ENCODE measurements around the gene ISYNA1. TPM values are rescaled to one million over a fixed set of nuclear protein-coding genes. Genes with fewer than 3 reads are reported as not detected.

The ISYNA1 gene
- total and polyA plus RNA-seq, 2 of the 8 experiments (the other 6 are each of a cell fraction or from before 2014, with no cell fraction given), result 207 to 264 TPM

DNA sequence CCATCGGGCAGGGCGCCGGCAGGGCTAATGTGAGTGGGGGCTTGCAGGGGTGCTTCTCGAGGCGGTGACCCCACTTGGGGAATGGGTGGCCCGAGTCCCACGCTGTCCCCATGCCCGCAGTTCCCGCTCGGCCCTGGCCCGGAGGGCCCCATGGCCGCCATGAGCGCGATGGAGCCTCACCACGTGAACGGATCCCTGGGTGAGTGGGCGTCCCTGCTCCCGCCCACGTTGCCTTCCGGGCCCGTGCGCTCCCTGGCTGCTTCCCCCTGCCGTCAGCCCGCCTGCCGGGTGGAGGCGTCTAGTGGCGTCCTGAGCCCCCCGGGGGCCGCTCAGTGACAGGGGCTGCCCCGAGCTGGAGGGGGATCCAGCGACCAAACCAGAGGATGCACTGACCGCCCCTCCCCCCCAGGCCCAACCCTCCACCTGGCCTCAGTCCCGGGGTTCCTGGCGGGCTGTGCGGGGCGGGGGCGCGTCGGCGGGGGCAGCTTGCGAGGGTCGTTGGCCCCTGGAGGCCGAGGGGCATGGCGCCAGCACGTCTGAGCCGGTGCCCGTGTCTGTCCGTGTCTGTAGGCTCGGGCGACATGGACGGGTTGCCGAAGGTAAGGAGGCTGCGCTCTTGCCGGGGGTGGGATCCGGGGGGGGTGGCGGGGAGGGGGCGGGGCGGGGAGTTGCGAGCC is 4.8 kb downstream of the ISYNA1 start:
- ChIA-PET POLR2A (ENCODE audit: partially characterized antibody) (interaction anchor here (1.0 to 6.7 kb wide), 7 partner anchors 7 to 36 kb away, joined by 4 to 65 read pairs (median 7); partner anchors contain the start of gene SSBP4), CTCF (ENCODE audit: partially characterized antibody) (interaction anchor here (0.7 to 2.2 kb wide), 3 partner anchors 11 to 18 kb away, joined by 3 to 6 read pairs (median 3); no protein-coding TSS in a partner anchor)
- Histone ChIP-seq H3K4ac (replicated peaks; ENCODE audit: insufficient read length, low read depth, low read length) (peak overlapping the region; percentile 100), H4K20me1 (replicated peaks in 1 of 2; ENCODE audit: control insufficient read depth in 1 of 2, insufficient read depth in 2 of 2, low read length in 2 of 2) (peaks cover 0 to 15% of the 10 kb centered on the region in 2 experiments), H3K9me3 (ENCODE audit: insufficient read depth in 2 of 2, low read depth in 1 of 2, low read length in 1 of 2) (no peaks in the 10 kb centered on the region), H2AK5ac (ENCODE audit: low read depth, low read length) (0 out of 2 replicates have a peak overlapping the region, but pooled peaks have one; percentile 65), H3K79me2 (ENCODE audit: control insufficient read depth in 1 of 2, insufficient read depth in 2 of 2, low read length in 2 of 2) (no peaks in the 10 kb centered on the region), H3K18ac (ENCODE audit: extremely low read depth, low read length) (peak overlapping the region; percentile 95), H2BK20ac (ENCODE audit: low read length) (peak overlapping the region; percentile 86; the same call in 1 of the 2 replicates), H2BK5ac (ENCODE audit: low read depth, low read length) (peak overlapping the region; percentile 93; the same call in 1 of the 2 replicates), H2BK120ac (replicated peaks; ENCODE audit: low read depth, low read length) (no peak overlapping the region), H3K27me3 (replicated peaks in 1 of 4; ENCODE audit: control insufficient read depth in 3 of 4, extremely low read depth in 1 of 4, insufficient read depth in 3 of 4, low read length in 3 of 4) (no peaks in the 10 kb centered on the region; a peak in 1 of 7 replicates), H3K23me2 (ENCODE audit: low read depth, low read length) (peaks cover 16% of the 10 kb centered on the region; the same call in 1 of the 2 replicates), H3K23ac (ENCODE audit: insufficient read length) (no peak overlapping the region), H3K36me3 (ENCODE audit: control insufficient read depth in 2 of 4, insufficient read depth in 4 of 4, low read length in 3 of 4) (peaks cover 2 to 13% (median 7%) of the 10 kb centered on the region in 4 experiments; a peak in 4 of 8 replicates), H3K4me2 (ENCODE audit: insufficient read depth in 1 of 2, low read depth in 2 of 2, low read length in 2 of 2) (peak overlapping the region; percentile 51 to 87), H3K79me1 (ENCODE audit: low read depth, low read length) (no peaks in the 10 kb centered on the region; the same call in 1 of the 2 replicates), H2BK12ac (ENCODE audit: low read depth, low read length) (peak overlapping the region; percentile 63; the same call in 1 of the 2 replicates), H3K4me3 (ENCODE audit: extremely low read depth in 1 of 4, insufficient read depth in 2 of 4, low read depth in 3 of 4, low read length in 4 of 4) (peak overlapping the region; percentile 16 to 68 (median 42)), H4K5ac (ENCODE audit: insufficient read length, low read depth, low read length) (peak overlapping the region; percentile 70), H4K8ac (ENCODE audit: extremely low read depth, insufficient read depth, low read length) (no peak overlapping the region; the same call in 1 of the 2 replicates), H4K91ac (replicated peaks; ENCODE audit: insufficient read length, low read length) (peak overlapping the region; percentile 97), H2AFZ (ENCODE audit: low read length) (no peak overlapping the region; the same call in 1 of the 2 replicates), H3K4me1 (replicated peaks in 1 of 4; ENCODE audit: control insufficient read depth in 3 of 4, insufficient read depth in 4 of 4, low read length in 3 of 4) (peaks cover 0 to 50% (median 28%) of the 10 kb centered on the region in 4 experiments; a peak in 6 of 7 replicates), H3K14ac (ENCODE audit: insufficient read length) (no peak overlapping the region), H3K56ac (replicated peaks; ENCODE audit: insufficient read length, low read depth, low read length) (peak overlapping the region; percentile 52), H2BK15ac (ENCODE audit: low read length) (peak overlapping the region; percentile 72; the same call in 1 of the 2 replicates), H3K27ac (ENCODE audit: low read depth, low read length) (0 out of 2 replicates have a peak overlapping the region, but pooled peaks have one; percentile 66), H3K9ac (replicated peaks in 1 of 4; ENCODE audit: extremely low read depth in 1 of 4, low read depth in 3 of 4, low read length in 3 of 4) (peak overlapping the region in 2 of 4 experiments; percentile 45 to 59; a peak in 4 of 7 replicates)
- 24% methylated on average over 25 of the region's 59 CpGs; no CpG with 5 or more reads in 1 of the 2 experiments for WGBS, 2 experiments (ENCODE audit: extremely low coverage in 1 of 2, insufficient coverage in 1 of 2, insufficient read length in 1 of 2, insufficient replicate concordance in 2 of 2, low coverage in 1 of 2, low lambda C conversion rate in 2 of 2, missing lambda C conversion rate in 1 of 2)
- no peak for FAIRE-seq
- peak in 1 of 2 experiments; percentile 73 for DNase-seq (ENCODE audit: low read depth in 1 of 2, low spot score in 2 of 2)
- TF ChIP-seq ASH2L (IDR thresholded peaks at IDR 0.05; ENCODE audit: low read length) (peak; percentile 23), CBX5 (IDR thresholded peaks at IDR 0.05; ENCODE audit: low read depth, low read length) (no peak), BACH1 (IDR thresholded peaks at IDR 0.05; ENCODE audit: low read length) (0 out of 2 replicates have a peak, but pooled peaks have one; percentile 18), SUZ12 (IDR thresholded peaks at IDR 0.05; ENCODE audit: low read length) (no peak), PHF8 (conservative IDR thresholded peaks at IDR 0.05; ENCODE audit: low read depth, low read length) (0 out of 2 replicates have a peak, but pooled peaks have one; percentile 21), ZNF274 (IDR thresholded peaks at IDR 0.05; ENCODE audit: borderline replicate concordance, extremely low read depth, low read length) (no peak)
- TF ChIP-seq, protein P1, sequence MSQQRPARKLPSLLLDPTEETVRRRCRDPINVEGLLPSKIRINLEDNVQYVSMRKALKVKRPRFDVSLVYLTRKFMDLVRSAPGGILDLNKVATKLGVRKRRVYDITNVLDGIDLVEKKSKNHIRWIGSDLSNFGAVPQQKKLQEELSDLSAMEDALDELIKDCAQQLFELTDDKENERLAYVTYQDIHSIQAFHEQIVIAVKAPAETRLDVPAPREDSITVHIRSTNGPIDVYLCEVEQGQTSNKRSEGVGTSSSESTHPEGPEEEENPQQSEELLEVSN (IDR thresholded peaks at IDR 0.05), result peak; percentile 61
- TF ChIP-seq, protein P2, sequence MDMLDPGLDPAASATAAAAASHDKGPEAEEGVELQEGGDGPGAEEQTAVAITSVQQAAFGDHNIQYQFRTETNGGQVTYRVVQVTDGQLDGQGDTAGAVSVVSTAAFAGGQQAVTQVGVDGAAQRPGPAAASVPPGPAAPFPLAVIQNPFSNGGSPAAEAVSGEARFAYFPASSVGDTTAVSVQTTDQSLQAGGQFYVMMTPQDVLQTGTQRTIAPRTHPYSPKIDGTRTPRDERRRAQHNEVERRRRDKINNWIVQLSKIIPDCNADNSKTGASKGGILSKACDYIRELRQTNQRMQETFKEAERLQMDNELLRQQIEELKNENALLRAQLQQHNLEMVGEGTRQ (IDR thresholded peaks at IDR 0.05; ENCODE audit: low read length), result no peak
